ENCODE data around the gene LRRC32. TPM values are rescaled to one million over a fixed set of nuclear protein-coding genes. Genes with fewer than 3 reads are reported as not detected.

The LRRC32 gene
- total and polyA plus RNA-seq, 12 donors, result 20.9 to 389 (median 92.6) TPM

- WGBS, 4 donors, result 67 to 92% (median 88%) methylated on average over 1 to 13 of the region's 13 CpGs
- DNase-seq, result no peak
- no peak overlapping the region for H3K27ac ChIP-seq
- no peaks in the 10 kb centered on the region for H3K9me3 ChIP-seq (replicated peaks in 1 of 3)
- no peaks in the 10 kb centered on the region for H3K27me3 ChIP-seq
- TF ChIP-seq POLR2A (IDR thresholded peaks at IDR 0.05) (no peak), CTCF (IDR thresholded peaks at IDR 0.05) (no peak)
- intact Hi-C loops (cut with DNase I), result no loop called here
- no peaks in the 10 kb centered on the region for H3K4me1 ChIP-seq (replicated peaks in 1 of 2)
- H3K36me3 ChIP-seq (replicated peaks in 1 of 2), result no peaks in the 10 kb centered on the region
- H3K4me3 ChIP-seq, result no peak overlapping the region
These were observed 36.8 kb upstream of the LRRC32 start for GRCh38 chr11:76707293-76707825.

GRCh38 chr11:76706667-76707066, 36.1 kb upstream of the LRRC32 start:
- TF ChIP-seq POLR2A (IDR thresholded peaks at IDR 0.05) (no peak), CTCF (IDR thresholded peaks at IDR 0.05) (no peak)
- Histone ChIP-seq H3K4me3 (no peak overlapping the region), H3K4me1 (replicated peaks in 1 of 2) (peaks cover 3 to 4% of the 10 kb centered on the region in 2 donors), H3K27ac (no peak overlapping the region), H3K9me3 (replicated peaks in 1 of 3) (no peaks in the 10 kb centered on the region), H3K36me3 (replicated peaks in 1 of 2) (no peaks in the 10 kb centered on the region), H3K27me3 (no peaks in the 10 kb centered on the region)
- 90 to 96% (median 94%) methylated on average over 5 of the region's 5 CpGs for WGBS, 4 donors
- no peak for DNase-seq
- intact Hi-C loops (cut with DNase I), result no loop called here

- Histone ChIP-seq H3K4me1 (replicated peaks in 1 of 2) (peaks cover 11 to 12% of the 10 kb centered on the region in 2 donors), H3K27ac (no peak overlapping the region), H3K36me3 (replicated peaks in 1 of 2) (no peaks in the 10 kb centered on the region), H3K9me3 (replicated peaks in 1 of 3) (no peaks in the 10 kb centered on the region), H3K4me3 (no peak overlapping the region), H3K27me3 (no peaks in the 10 kb centered on the region)
- WGBS, 4 donors, result 87 to 92% (median 90%) methylated on average over 5 of the region's 5 CpGs
- no peak for DNase-seq
- TF ChIP-seq CTCF (IDR thresholded peaks at IDR 0.05) (no peak), POLR2A (IDR thresholded peaks at IDR 0.05) (no peak)
- intact Hi-C loops (cut with DNase I), result no loop called here
These were observed 35.3 kb upstream of the LRRC32 start for GRCh38 chr11:76705826-76706225.

GRCh38 chr11:76704171-76704948, 33.8 kb upstream of the LRRC32 start:
- peaks cover 20 to 23% of the 10 kb centered on the region in 2 donors for H3K4me1 ChIP-seq (replicated peaks in 1 of 2)

More at GRCh38 chr11:76704171-76704948, 33.8 kb upstream of the LRRC32 start:
- no peaks in the 10 kb centered on the region for H3K9me3 ChIP-seq (replicated peaks in 1 of 3)
- no peak for TF ChIP-seq CTCF (IDR thresholded peaks at IDR 0.05)
- TF ChIP-seq POLR2A (IDR thresholded peaks at IDR 0.05), result no peak
- DNase-seq, result no peak
- intact Hi-C loops (cut with DNase I), result no loop called here
- WGBS, 4 donors, result 78 to 84% (median 82%) methylated on average over 5 of the region's 5 CpGs
- no peak overlapping the region for H3K4me3 ChIP-seq
- H3K27ac ChIP-seq, result no peak overlapping the region
- no peaks in the 10 kb centered on the region for H3K27me3 ChIP-seq
- no peaks in the 10 kb centered on the region for H3K36me3 ChIP-seq (replicated peaks in 1 of 2)

Data from adrenal gland (tissue), 12 donors.